GM12892 (cell line): Measurements from ENCODE around the gene WASF3. TPM values are rescaled to one million over a fixed set of nuclear protein-coding genes. Genes with fewer than 3 reads are reported as not detected.

Experiments used
- DNase-seq: peaks from one replicate; pipeline ENCODE4 v3.0.0; 2011; ENCODE audit not compliant: insufficient read length
- FAIRE-seq: peaks from 2 replicates; lab custom pipeline; 2011; peaks lifted over from hg19 to GRCh38; lab: Jason Lieb, UNC
- POLR2A ChIP-seq: IDR thresholded peaks from 2 replicates; pipeline ENCODE4 v1.6.1; 2011; ENCODE audit warnings: low read depth, low read length, control low read depth
- POLR2AphosphoS5 ChIP-seq: IDR thresholded peaks from 2 replicates; pipeline ENCODE4 v1.6.1; 2011; ENCODE audit warnings: low read depth, low read length, control low read depth
- TAF1 ChIP-seq: IDR thresholded peaks from 2 replicates; pipeline ENCODE4 v1.6.1; 2011; ENCODE audit warnings: low read depth, mild to moderate bottlenecking, control low read depth, low read length, borderline replicate concordance
- polyA plus RNA-seq: library from polyadenylated mRNA; unstranded; fragments of >200 nt; gene quantifications from one replicate; pipeline ENCODE4 v1.2.1, GENCODE V29; 2012; ENCODE audit warnings: missing spikeins, inconsistent platforms; ENCODE audit not compliant: missing spikeins

Gene WASF3
- polyA plus RNA-seq: 0.13 TPM

GRCh38 chr13:26557393-26558073 lies at the start of gene WASF3:
Gene WASF3 (plus strand): TSS chr13:26557683. CDS start chr13:26642271, 84,588 bp downstream.
- peak; percentile 51 for DNase-seq
- no peak for TF ChIP-seq POLR2A
- TF ChIP-seq TAF1: no peak
- TF ChIP-seq POLR2AphosphoS5: no peak
- FAIRE-seq: no peak

GRCh38 chr13:26508885-26509284 lies 48.6 kb upstream of the WASF3 start:
- TF ChIP-seq POLR2AphosphoS5: no peak
- no peak for TF ChIP-seq POLR2A
- TF ChIP-seq TAF1: no peak
- no peak for FAIRE-seq
- no peak for DNase-seq

- FAIRE-seq (no peak), DNase-seq (no peak)
- no peak for TF ChIP-seq POLR2A
These were observed 48.0 kb upstream of the WASF3 start for GRCh38 chr13:26509491-26509890.

GRCh38 chr13:26513931-26514330 lies 43.6 kb upstream of the WASF3 start:
- no peak for FAIRE-seq
- TF ChIP-seq TAF1: no peak
- no peak for TF ChIP-seq POLR2AphosphoS5
- no peak for TF ChIP-seq POLR2A
- no peak for DNase-seq

GRCh38 chr13:26515721-26516120 lies 41.8 kb upstream of the WASF3 start:
- DNase-seq (no peak), FAIRE-seq (no peak)
- no peak for TF ChIP-seq POLR2A
- no peak for TF ChIP-seq POLR2AphosphoS5
- TF ChIP-seq TAF1: no peak

- no peak for DNase-seq
- TF ChIP-seq POLR2AphosphoS5 (no peak), POLR2A (no peak), TAF1 (no peak)
- FAIRE-seq: no peak
These were observed 39.5 kb upstream of the WASF3 start for GRCh38 chr13:26517936-26518335.

- TF ChIP-seq POLR2A (no peak), TAF1 (no peak), POLR2AphosphoS5 (no peak)
- DNase-seq (no peak), FAIRE-seq (no peak)
These were observed 39.0 kb upstream of the WASF3 start for GRCh38 chr13:26518451-26518959.

GRCh38 chr13:26522571-26522970 lies 34.9 kb upstream of the WASF3 start:
- FAIRE-seq (no peak), DNase-seq (no peak)
- TF ChIP-seq POLR2A: no peak

- FAIRE-seq: no peak
- TF ChIP-seq POLR2A (no peak), TAF1 (no peak), POLR2AphosphoS5 (no peak)
- no peak for DNase-seq
These were observed 34.5 kb upstream of the WASF3 start for GRCh38 chr13:26523007-26523406.

- FAIRE-seq (no peak), DNase-seq (no peak)
- TF ChIP-seq TAF1 (no peak), POLR2A (no peak), POLR2AphosphoS5 (no peak)
These were observed 32.0 kb upstream of the WASF3 start for GRCh38 chr13:26525528-26525927.

GRCh38 chr13:26526702-26527216 lies 30.7 kb upstream of the WASF3 start:
- FAIRE-seq (no peak), DNase-seq (no peak)
- TF ChIP-seq TAF1: no peak
- TF ChIP-seq POLR2A: no peak
- no peak for TF ChIP-seq POLR2AphosphoS5

GRCh38 chr13:26528527-26528926 lies 29.0 kb upstream of the WASF3 start:
- DNase-seq (no peak), FAIRE-seq (no peak)
- TF ChIP-seq POLR2A (no peak), TAF1 (no peak), POLR2AphosphoS5 (no peak)

- DNase-seq (no peak), FAIRE-seq (no peak)
- TF ChIP-seq POLR2A (no peak), TAF1 (no peak), POLR2AphosphoS5 (no peak)
These were observed 28.0 kb upstream of the WASF3 start for GRCh38 chr13:26529441-26529840.

GRCh38 chr13:26531742-26532141 lies 25.7 kb upstream of the WASF3 start:
- no peak for TF ChIP-seq TAF1
- TF ChIP-seq POLR2AphosphoS5: no peak
- no peak for TF ChIP-seq POLR2A
- FAIRE-seq: no peak
- no peak for DNase-seq
